Fibroblast of pulmonary artery (primary cell): ENCODE data around the gene HPSE2.

ENCODE experiments used
- DNase-seq: peaks from one replicate; pipeline ENCODE4 v3.0.0-alpha.2; 2010; ENCODE audit warnings: low read depth
- H3K4me3 ChIP-seq: replicated peaks from 2 replicates; pipeline ENCODE4 v1.5.1; 2011; ENCODE audit warnings: low read depth, mild to moderate bottlenecking, control low read depth, low read length, moderate library complexity
- TF ChIP-seq, protein P1 (sequence below): IDR thresholded peaks from 2 replicates; pipeline ENCODE4 v1.5.1; 2011; ENCODE audit warnings: mild to moderate bottlenecking, control low read depth, low read length, inconsistent platforms; ENCODE audit errors: missing control alignments

HPSE2 gene

GRCh38 chr10:99115703-99116102 is 119.9 kb downstream of the HPSE2 start:
- TF ChIP-seq, protein P1, sequence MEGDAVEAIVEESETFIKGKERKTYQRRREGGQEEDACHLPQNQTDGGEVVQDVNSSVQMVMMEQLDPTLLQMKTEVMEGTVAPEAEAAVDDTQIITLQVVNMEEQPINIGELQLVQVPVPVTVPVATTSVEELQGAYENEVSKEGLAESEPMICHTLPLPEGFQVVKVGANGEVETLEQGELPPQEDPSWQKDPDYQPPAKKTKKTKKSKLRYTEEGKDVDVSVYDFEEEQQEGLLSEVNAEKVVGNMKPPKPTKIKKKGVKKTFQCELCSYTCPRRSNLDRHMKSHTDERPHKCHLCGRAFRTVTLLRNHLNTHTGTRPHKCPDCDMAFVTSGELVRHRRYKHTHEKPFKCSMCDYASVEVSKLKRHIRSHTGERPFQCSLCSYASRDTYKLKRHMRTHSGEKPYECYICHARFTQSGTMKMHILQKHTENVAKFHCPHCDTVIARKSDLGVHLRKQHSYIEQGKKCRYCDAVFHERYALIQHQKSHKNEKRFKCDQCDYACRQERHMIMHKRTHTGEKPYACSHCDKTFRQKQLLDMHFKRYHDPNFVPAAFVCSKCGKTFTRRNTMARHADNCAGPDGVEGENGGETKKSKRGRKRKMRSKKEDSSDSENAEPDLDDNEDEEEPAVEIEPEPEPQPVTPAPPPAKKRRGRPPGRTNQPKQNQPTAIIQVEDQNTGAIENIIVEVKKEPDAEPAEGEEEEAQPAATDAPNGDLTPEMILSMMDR: no peak
- no peak for DNase-seq
- H3K4me3 ChIP-seq: no peak overlapping the region

GRCh38 chr10:99085358-99085757 is 150.3 kb downstream of the HPSE2 start:
- TF ChIP-seq, protein P1: no peak
- H3K4me3 ChIP-seq: no peak overlapping the region
- DNase-seq: no peak

DNA sequence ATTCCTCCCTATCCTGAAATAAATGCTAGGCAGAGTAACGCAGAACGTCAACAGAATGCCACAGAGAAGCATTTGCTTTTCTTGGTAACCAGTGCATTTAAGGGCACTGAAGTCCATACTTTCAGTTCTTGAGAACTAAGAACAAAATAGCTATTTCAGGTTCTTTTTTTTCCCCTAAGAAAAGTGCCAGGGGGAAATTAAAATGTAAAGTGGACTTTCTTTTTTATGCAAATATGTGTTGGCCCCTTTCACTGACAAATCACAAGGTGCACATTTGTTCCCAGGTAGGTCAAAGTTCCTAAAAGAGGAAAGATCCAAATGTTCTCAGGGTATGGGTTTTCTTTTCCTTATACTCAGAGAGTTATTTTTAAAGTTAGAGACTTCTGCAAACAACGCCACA is 151.5 kb downstream of the HPSE2 start:
- H3K4me3 ChIP-seq: no peak overlapping the region
- DNase-seq: no peak
- TF ChIP-seq, protein P1: no peak

DNA sequence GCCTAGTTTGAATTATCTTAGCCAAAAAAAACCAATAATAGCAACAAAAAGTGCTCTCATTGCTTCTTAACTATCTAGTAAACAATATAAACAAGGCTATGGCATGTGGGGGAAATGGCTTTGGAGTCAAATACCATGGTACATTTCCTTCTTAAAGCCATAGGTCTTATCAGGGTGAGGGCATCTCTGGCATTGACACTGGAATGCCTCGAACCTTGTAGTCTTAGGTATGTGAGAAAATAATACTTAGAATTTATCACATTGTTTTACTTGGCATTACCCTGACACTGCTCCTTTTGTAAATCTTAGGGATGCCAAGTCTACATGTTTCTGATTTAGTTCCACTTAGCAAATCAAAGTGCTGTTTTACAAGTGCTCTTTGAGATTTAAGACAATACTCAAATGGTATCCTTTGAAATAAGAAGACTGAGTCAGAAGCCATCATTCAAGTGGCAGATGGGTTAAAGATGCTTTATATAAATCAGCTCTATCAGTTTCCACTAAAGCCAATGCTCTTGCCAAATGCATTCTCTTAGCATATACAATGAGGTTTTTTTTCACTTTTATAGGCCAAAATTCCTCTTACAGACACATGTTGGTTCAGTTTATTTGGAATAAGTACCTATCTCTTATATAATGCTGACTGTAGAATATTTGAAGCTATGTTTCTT is 155.2 kb downstream of the HPSE2 start:
- no peak overlapping the region for H3K4me3 ChIP-seq
- DNase-seq: no peak
- TF ChIP-seq, protein P1: no peak

DNA sequence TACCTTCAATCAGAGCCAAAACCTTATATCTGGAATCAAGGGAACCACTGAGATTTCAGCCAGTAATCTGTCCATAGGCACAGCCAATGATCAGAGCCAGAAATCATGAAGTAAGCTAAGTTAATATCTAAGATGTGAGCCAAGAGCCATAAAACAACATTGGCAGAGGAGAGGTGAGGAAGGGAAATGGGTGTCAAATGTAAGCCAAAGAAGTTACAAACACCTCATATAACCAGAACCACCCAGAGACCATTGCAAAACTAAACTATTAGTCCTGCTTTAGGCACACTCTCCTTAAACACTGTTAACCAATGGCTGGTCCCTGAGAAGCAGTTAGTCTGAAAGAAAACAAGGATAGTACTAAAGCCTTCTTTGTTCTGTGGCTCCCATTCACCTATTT is 173.1 kb downstream of the HPSE2 start:
- H3K4me3 ChIP-seq: no peak overlapping the region
- TF ChIP-seq, protein P1: no peak

GRCh38 chr10:99058762-99059161 is 176.9 kb downstream of the HPSE2 start:
- TF ChIP-seq, protein P1: no peak
- no peak for DNase-seq
- no peak overlapping the region for H3K4me3 ChIP-seq

More for the DNA sequence above, 173.1 kb downstream of the HPSE2 start:
- DNase-seq: no peak
